Esophagus squamous epithelium (tissue), 5 donors: ENCODE results near the gene LMTK2. TPM values are rescaled to one million over a fixed set of nuclear protein-coding genes. Genes with fewer than 3 reads are reported as not detected.

Experiments
- DNase-seq: peaks from one replicate; lab custom pipeline; 2025; lab: John Stamatoyannopoulos, UW
- H3K27ac ChIP-seq, 4 donors: fragments of 200-600 bp; sonication (generic); one replicate each; pipeline ENCODE4 v1.5.1; 2016 to 2019; ENCODE audit warnings: mild to moderate bottlenecking in 1 of 4
- H3K27me3 ChIP-seq, 4 donors: fragments of 200-600 bp; sonication (generic); 1 replicate in 3 of 4; 2 replicates in 1 of 4; pipeline versions ENCODE4 v1.5.1 to v1.6.0; 2017 to 2021; ENCODE audit warnings: antibody characterized with exemption in 1 of 4
- H3K36me3 ChIP-seq, 3 donors: fragments of 200-600 bp; sonication (generic); one replicate each; pipeline ENCODE4 v1.5.1; 2016 to 2019
- H3K4me1 ChIP-seq, 3 donors: fragments of 200-600 bp; sonication (generic); one replicate each; pipeline ENCODE4 v1.5.1; 2017 to 2019
- H3K4me3 ChIP-seq, 4 donors: fragments of 200-600 bp; sonication (generic); 1 replicate in 3 of 4; 2 replicates in 1 of 4; pipeline ENCODE4 v1.5.1; 2016 to 2019; ENCODE audit warnings: mild to moderate bottlenecking in 2 of 4, moderate library complexity in 1 of 4
- H3K9me3 ChIP-seq, 3 donors: fragments of 200-600 bp; sonication (generic); one replicate each; pipeline ENCODE4 v1.5.1; 2016 to 2019
- CTCF ChIP-seq, 6 experiments: fragments of 450-650 bp in 4 of 6; fragments of 200-600 bp in 2 of 6; sonication (generic) in 2 of 6; IDR thresholded peaks; one replicate each; pipeline ENCODE4 v1.5.1; 2016 to 2019; ENCODE audit warnings: antibody characterized with exemption in 6 of 6, mild to moderate bottlenecking in 4 of 6, moderate library complexity in 4 of 6
- POLR2A ChIP-seq, 4 donors: fragments of 450-650 bp; IDR thresholded peaks; one replicate each; pipeline ENCODE4 v1.6.1; 2017; ENCODE audit warnings: antibody characterized with exemption in 4 of 4, mild to moderate bottlenecking in 4 of 4, moderate library complexity in 3 of 4
- WGBS, 2 donors: methylation state at CpG; one replicate each; pipeline ENCODE4 v1.1.5; 2018; 5-methylcytosine and 5-hydroxymethylcytosine counted together
- intact Hi-C: fragments of 100-400 bp; cut with DNase I; formaldehyde crosslinking; loops from one replicate; pipeline ENCODE4 v1.15.0; 2022
- total RNA-seq, 4 donors: library from RNA; depleted of rRNA; stranded (reverse); fragments of >200 nt; gene quantifications; one replicate each; pipeline ENCODE4 v1.1.0, GENCODE V29; 2016
- donor health status: DM: yes; HTN: yes; CAD: no.

LMTK2 gene
- total RNA-seq, 4 donors from 2014 or later = 16.0 to 29.3 (median 20.3) TPM

DNA sequence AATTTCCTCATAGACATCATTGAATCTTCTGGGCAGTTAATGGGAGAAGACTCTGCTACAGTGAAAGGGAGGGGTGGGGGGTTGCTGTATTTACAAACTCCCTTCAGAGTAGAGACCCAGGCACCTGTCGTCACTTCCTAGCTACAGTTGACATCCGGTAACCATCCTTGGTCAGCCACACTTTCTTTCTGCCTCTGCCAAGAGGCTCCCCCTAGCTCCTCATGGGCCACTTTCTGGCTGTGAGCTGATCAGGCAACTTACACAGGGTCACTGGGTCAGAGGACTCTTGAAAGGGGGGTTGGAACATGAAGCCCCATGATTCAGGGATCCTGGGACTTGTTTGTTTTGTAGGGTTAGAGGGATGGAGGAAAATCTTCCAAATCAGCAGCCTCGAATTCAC is 144.1 kb downstream of the LMTK2 start:
- Histone ChIP-seq H3K36me3 (peaks cover 0 to 29% (median 0%) of the 10 kb centered on the region in 3 donors), H3K9me3 (no peaks in the 10 kb centered on the region), H3K4me3 (peak overlapping the region; percentile 74 to 91 (median 88)), H3K27ac (peak overlapping the region; percentile 91 to 98 (median 94)), H3K27me3 (no peaks in the 10 kb centered on the region), H3K4me1 (peaks cover 21 to 84% (median 28%) of the 10 kb centered on the region in 3 donors)
- TF ChIP-seq POLR2A (IDR thresholded peaks at IDR 0.05) (no peak), CTCF (IDR thresholded peaks at IDR 0.05) (no peak)
- 56 to 65% methylated on average over 3 of the region's 3 CpGs for WGBS, 2 donors
- intact Hi-C loops = no loop called here
- no peak for DNase-seq

GRCh38 chr7:98251231-98251600 is 144.6 kb downstream of the LMTK2 start:
- peaks cover 21 to 85% (median 28%) of the 10 kb centered on the region in 3 donors for H3K4me1 ChIP-seq
- H3K27ac ChIP-seq = peak overlapping the region; percentile 91 to 98 (median 94)
- H3K4me3 ChIP-seq = peak overlapping the region; percentile 74 to 91 (median 88)
- H3K9me3 ChIP-seq = no peaks in the 10 kb centered on the region
- intact Hi-C loops = no loop called here
- DNase-seq = no peak
- 11 to 21% methylated on average over 8 to 9 of the region's 9 CpGs for WGBS, 2 donors
- peaks cover 0 to 31% (median 0%) of the 10 kb centered on the region in 3 donors for H3K36me3 ChIP-seq
- TF ChIP-seq POLR2A (IDR thresholded peaks at IDR 0.05) (no peak), CTCF (IDR thresholded peaks at IDR 0.05) (no peak)
- no peaks in the 10 kb centered on the region for H3K27me3 ChIP-seq

- TF ChIP-seq POLR2A (IDR thresholded peaks at IDR 0.05) (peak in 2 of 4 donors; percentile 41 to 65), CTCF (IDR thresholded peaks at IDR 0.05) (no peak)
- whole genome bisulfite sequencing, 2 donors = 0 to 2% methylated on average over 6 to 13 of the region's 69 CpGs
Measured at GRCh38 chr7:98251601-98252424, 145.2 kb downstream of the LMTK2 start, which contains the start of gene TECPR1. Gene TECPR1, minus strand, starts transcription at chr7:98252232. Its CDS starts 6,086 bp downstream, at chr7:98246146.

GRCh38 chr7:98252425-98253054 is 145.9 kb downstream of the LMTK2 start:
- intact Hi-C loops = no loop called here
- peak overlapping the region; percentile 74 to 91 (median 88) for H3K4me3 ChIP-seq
- no peaks in the 10 kb centered on the region for H3K27me3 ChIP-seq
- H3K9me3 ChIP-seq = no peaks in the 10 kb centered on the region
- peak overlapping the region; percentile 91 to 98 (median 94) for H3K27ac ChIP-seq
- 22 to 51% methylated on average over 14 of the region's 32 CpGs for WGBS, 2 donors
- H3K36me3 ChIP-seq = peaks cover 0 to 39% (median 0%) of the 10 kb centered on the region in 3 donors
- DNase-seq = no peak
- no peak for TF ChIP-seq CTCF (IDR thresholded peaks at IDR 0.05)
- no peak for TF ChIP-seq POLR2A (IDR thresholded peaks at IDR 0.05)
- peaks cover 21 to 78% (median 28%) of the 10 kb centered on the region in 3 donors for H3K4me1 ChIP-seq

More at GRCh38 chr7:98251601-98252424, 145.2 kb downstream of the LMTK2 start, which contains the start of gene TECPR1:
- peak; percentile 76 for DNase-seq
- peaks cover 21 to 82% (median 28%) of the 10 kb centered on the region in 3 donors for H3K4me1 ChIP-seq
- H3K27me3 ChIP-seq = no peaks in the 10 kb centered on the region
- H3K9me3 ChIP-seq = no peaks in the 10 kb centered on the region
- peak within 1 kb of the TSS; percentile 91 to 98 (median 94) for H3K27ac ChIP-seq
- H3K36me3 ChIP-seq = peaks cover 0 to 35% (median 0%) of the 10 kb centered on the region in 3 donors
- H3K4me3 ChIP-seq = peak within 1 kb of the TSS; percentile 74 to 91 (median 88)
- intact Hi-C loops = no loop called here
